Measurements from ENCODE around the gene ZBTB3.
"Not testable (repeated sequence)": the region's sequence is repeated elsewhere in the genome, so short reads cannot be mapped to it uniquely, and the experiment has no call there.

Gene ZBTB3

DNA sequence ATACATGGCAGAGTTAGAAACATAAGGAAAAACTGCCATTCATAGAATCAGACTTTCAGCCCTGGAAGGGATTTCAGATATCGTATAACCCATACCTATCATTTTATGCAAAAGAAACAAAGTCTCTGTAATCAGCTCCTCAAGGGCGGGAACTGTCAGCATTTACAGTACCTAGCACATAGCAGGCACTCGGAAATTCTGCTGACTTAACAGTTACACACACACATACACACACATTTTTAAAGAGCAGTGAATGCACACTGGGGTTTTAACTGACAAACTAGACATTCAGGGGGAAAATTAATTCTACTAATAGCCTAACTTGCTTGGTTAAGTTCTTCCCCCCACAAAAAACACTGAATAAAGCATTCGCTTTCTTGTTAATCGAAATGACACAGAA is 37.8 kb downstream of the ZBTB3 start:
- no peak for DNase-seq (ENCODE audit: low read depth)

DNA sequence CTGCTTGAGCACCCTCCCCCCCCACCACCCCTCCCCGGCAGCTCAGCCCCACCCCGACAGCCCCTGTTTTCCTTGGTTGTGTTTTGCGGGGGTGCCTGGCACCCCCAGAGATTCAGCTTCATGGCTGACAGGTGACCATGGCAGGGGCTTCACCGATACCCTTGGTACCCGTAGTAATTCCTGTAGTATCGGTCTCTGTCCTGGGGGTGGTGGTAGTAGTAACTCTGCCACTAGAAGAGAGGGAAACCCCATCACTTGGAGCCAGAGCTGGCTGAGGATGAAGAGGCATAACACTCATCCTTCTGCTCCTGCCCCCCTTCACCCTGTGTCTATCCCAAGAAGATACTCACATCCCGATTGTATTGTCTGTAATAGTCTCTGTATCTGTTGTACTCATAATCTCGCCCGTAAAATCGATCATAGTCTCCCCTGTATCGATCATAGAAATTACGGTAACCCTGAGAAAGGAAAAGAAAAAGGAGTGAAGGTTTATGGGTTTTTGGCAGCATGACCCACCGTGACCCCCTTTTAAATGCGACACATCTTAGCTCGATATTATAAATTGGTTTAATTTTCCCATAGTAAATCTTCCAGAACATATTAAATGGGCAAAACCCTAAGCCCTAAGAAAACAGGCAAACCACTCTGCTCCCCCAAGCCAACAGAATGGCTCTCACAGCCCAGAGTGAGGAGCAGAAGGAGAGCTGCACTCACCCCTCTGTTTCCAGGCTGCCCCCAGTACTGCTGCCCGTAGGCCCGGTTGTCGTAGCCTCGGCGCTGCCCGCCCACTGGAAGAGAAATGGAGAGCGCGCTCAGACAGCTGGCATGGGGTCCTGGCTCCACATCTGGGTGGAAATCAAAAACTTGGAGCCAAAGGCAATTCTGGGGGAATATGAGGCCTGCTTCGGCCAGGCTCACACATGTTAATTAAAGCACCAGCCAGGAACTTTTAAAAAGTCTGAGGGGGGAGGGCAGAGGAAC is 38.5 kb downstream of the ZBTB3 start:
- DNase-seq (ENCODE audit: low read depth), result no peak

DNA sequence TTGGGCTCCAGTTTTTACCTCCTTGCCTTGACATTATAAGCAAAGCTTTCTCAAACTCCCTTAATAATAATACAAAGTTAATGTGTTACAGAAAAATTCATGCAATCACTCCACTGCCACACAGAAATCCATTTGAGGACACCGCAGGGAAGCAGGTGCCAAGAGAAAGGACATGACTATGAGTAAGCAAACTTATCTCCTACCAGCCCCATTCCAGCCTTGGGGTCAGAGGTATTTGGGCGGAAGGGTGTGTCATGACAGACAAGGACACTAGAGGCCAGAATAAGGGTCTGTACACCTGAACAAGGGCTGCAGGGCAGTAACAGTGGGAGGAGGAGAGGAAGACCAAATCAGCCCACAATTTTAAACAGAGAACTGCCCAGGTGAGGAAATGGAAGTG is 40.6 kb downstream of the ZBTB3 start:
- no peak for DNase-seq (ENCODE audit: low read depth)

DNA sequence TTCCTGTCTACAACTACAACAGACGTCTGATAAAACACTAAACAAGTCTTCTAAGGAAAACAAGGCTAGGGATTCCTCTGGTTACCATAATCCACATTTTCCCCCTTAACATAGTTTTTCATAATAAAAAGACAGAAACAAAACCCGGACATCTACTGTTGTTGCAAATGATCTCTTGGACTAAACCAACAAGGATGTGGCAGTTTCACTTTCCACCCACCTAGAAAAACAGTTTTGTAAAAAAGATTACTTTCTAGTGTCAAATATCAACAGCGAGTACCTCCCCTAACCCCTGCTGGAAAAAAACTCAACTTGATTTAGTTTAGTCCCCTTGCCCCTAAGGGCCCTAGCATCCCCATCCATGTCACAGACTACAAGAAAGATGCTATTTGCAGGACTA is 41.1 kb downstream of the ZBTB3 start:
- DNase-seq (ENCODE audit: low read depth), result no peak

DNA sequence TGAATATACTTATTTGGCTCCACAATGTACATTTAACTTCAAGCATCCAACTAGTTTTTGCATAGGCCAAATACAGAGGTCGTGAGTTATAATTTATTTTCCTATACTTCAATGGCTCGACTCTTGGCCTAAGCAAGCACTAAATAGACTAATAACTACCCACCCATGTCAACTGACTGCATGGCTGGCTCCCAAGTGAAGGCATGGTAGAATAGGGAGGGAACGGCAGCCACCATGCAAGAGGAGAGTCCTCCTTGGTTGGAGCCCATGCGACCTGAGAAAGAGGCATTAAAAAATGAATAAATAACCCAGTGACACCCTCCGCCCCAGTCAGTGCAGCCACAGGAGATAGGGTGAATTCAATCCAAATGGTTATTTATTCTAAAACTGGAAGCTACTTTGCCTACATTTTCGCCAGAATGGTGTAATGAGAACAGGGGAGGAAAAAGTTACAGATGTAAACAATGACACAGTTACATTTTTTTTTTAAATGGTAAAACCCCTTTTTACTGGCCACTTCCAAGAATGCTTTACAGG is 41.6 kb downstream of the ZBTB3 start:
- DNase-seq (ENCODE audit: low read depth), result no peak

DNA sequence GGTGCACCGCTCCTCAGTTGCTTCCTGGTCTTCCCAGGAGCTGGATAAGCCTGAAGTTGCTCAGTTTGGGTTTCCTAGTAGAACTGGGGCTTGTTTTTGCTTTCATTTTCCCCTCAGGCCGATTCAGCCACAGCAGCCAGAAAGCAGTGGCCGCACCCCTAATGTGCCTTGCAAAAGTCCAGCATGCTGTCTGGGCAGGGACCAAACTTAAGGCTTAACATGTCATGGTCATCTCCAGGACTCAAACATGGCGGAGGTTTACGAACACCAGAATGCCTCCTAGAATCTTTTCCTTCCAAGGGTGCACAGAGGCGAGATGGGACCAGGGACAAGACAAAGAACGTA is 44.0 kb downstream of the ZBTB3 start:
- no peak for DNase-seq (ENCODE audit: low read depth)

DNA sequence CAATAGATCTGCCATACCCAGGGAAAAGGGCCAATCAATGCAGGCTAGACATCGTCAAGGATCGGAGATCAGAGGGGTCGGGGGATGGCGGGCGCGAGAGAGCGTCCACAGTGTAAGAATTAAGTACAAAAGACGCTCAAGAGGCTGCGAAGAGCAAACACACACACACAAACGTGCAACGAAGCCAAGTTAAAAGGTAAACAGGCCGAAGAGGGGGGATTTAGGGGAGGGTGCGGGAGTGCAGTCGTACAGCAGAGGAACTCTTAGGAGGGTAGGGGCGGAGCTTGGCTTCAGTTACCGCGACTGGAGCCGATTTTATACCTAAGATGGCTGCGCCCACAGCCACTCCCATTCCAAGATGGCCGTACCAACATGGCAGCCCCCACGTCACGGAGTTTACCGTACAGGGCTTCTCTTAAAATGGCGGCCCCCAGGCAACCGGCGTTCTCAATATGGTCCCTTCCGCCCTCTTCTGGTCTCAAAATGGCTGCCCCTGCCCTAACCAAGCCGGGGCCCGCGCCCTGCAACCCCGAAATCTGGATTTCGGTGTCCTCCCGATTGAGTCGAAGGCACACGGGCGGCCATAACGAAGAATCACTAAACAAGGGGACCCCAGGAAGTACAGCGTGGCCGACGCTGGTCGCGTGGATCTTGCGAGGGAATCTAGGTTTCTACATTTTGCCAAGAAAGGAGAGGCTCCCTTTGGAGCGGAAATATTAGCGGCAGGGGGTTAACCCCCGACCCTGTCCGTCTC is 44.5 kb downstream of the ZBTB3 start:
- no peak for DNase-seq (ENCODE audit: low read depth)

DNA sequence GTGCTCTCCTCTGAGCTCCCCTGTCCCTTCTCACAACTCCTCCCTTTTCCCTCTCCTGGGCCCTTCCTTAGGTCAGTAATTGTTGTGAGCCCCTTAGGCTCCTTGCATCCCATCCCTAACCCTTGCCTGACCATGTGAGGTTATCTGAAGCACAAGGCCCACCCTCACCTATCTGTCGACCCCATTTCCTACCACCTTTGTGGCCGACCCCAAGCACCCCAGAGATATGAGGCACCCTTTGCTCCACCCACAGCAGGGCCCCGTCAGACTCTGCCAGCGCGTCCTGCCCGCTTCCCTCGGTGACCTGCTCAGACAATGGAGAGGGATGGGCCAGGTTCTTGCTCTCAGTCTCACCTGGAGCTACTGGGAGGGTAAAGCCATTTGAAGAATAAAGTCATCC is 45.2 kb downstream of the ZBTB3 start:
- no peak for DNase-seq (ENCODE audit: low read depth)

DNA sequence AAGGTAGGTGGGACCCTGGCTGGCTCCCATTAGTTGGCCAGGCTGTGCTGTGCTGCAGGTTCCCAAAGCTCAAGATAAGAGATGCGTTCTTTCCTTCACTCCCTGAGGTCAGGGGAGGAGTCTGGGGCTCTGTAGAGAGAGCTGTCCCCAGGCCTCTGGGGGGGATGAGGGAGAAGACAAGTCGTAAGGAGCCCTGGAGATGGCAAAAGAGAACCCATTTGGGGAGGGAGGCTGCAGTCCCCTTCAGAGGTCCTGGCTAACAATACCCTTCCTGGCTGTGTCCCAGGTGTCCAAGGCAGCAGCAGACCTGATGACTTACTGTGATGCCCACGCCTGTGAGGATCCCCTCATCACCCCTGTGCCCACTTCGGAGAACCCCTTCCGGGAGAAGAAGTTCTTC is 45.6 kb downstream of the ZBTB3 start:
- DNase-seq (ENCODE audit: low read depth), result no peak

DNA sequence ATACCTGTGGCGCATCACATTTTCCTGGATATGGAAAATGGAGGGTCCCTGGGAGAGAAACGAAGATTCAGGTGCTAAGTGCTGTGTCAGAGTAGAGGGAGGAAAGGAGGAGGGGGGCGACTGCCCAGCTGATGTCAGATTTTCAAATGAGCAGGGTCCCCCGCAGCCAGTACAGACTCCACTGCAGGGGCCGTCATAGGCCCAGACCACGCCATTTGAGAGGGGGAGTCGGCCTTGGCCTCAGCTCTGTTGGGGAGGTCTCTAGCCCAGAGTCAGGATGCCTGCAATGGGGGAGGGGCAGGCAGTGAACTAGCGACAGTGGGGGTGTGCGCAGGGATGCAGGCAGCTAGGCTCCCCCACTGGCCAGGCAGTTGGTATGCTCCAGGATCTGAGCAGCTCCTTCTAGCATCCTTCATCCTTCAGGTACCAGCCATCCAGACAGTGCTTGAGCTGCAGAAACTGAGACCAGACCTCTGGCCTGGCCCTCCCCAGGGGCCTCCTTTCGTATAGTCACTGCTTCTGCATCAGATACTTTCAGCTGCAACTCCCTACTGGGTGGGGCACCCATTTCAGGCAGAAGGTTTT is 46.6 kb downstream of the ZBTB3 start, which contains the start of the genes BSCL2 and GNG3:
TSS of gene BSCL2 (minus strand) at position 148 of the 585 bp plus-strand sequence. CDS start 229 bp downstream, outside the sequence.
TSS of gene GNG3 (plus strand) at position 400 of the 585 bp plus-strand sequence. CDS start 620 bp downstream, outside the sequence.
- DNase-seq (ENCODE audit: low read depth), result no peak

DNA sequence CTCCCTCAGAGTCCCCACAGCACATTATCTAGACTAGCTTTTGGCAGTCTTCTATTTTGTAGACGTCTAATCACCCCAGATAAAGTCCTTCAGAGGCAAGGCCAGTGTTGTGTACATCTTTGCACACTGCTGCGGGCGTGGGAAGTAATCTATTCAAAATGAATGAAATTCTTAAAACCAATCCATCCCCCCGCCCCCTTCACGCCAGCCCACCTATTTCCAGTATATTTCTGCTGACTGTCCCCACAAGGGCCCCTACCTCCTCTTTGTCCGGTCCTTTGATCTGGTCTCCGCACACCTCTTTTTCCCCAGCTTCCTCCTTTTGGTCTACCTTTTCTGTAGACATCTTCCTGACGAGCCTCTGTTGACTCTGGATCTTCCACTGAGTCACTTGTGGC is 47.1 kb downstream of the ZBTB3 start:
- no peak for DNase-seq (ENCODE audit: low read depth)

DNA sequence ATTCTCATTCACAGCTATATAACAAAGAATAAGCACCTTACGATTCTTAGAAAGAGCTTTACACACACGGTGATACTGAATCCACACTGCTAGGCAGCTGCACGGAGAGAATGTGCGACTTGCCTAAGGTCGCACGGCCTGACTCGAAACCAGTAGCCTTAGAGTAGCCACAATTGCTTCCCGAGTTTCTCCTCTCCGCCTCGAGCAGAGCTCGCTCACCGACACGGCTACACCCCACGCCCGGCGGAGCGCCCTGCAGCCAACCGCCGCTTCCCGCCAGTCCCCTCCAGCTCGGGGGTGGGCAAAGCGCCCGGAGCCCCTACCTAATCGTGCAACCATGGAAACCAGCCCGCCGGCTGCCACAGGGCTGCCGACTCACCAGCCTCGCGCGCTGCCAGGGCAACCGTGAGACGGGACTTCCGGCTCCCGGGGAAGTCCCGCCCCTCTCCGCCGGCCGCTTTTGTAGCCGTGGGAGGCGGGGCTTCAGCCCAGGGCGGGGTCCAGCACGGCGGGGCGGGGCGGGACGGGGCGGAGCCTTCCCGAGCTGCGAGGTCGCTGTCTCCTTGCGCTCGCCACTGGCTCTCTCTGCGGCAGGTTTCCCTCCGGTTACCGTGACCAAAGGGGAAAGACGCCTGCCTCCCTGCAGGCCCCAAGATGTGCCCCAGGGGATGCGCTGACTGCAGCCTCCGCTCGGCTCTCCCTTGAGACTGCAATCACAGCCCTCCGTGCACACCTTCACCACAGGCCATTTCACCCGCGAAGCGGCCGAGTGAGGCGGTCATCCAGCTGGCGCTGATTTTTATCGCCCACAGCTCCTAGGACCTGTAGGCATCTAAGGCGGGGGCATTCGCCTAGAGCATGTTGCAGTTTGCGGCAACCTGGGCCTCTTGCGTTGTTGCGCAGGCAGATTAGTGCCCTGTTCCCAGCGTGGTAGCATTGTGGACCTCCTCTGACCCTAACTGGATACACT is 47.8 kb downstream of the ZBTB3 start:
- DNase-seq (ENCODE audit: low read depth), result peak; percentile 74

DNA sequence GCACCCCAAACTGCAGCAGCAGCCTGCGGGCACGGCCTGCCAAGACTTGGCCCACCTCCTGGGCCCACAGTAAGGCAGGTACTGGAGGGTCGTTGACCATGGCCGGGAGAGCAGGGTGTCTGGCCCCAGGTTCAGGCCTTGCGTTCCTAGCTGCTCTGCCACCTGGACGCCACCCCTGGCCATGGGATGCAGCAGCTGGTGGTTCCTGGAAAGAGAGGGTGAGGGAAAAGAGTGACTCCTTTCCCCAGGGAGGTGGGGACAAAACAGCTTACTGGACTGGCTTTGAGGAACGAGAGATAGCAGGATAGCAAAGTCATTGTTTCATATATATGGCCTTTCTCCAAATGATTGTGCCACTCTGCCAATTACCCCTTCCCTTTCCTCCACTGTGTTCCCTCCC is 48.5 kb downstream of the ZBTB3 start:
- DNase-seq (ENCODE audit: low read depth), result no peak

DNA sequence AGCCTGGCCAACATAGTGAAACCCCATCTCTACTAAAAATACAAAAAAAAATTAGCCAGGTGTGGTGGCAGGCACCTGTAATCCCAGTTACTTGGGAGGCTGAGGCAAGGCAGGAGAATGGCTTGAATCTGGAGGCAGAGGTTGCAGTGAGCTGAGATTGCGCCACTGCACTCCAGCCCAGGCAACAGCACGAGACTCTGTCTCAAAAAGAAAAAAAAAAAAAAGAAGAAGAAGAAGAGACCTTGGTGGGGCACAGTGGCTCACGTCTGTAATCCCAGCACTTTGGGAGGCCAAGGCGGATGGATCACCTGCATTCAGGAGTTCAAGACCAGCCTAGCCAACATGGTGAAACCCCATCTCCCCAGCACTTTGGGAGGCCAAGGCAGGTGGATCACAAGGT is 50.0 kb downstream of the ZBTB3 start:
- not testable (repeated sequence) for DNase-seq (ENCODE audit: low read depth)

DNA sequence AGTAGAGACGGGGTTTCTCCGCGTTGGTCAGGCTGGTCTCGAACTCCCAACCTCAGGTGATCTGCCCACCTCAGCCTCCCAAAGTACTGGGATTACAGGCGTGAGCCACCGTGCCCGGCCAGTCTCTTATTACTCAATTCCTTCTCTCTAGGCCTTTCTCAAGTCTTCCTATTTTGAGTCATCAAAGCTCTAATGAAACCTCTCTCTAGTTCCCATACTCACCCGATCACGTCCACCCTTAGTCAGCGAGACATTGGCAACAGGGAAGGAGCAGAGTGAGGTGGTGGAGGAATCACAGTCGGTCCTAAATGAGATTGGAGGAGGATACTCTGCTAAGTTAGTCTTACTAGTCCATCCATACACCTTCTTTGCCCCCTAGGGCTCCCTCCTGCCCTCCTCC is 51.7 kb downstream of the ZBTB3 start:
- DNase-seq (ENCODE audit: low read depth), result no peak
